ENCODE measurements around the gene PACSIN2. TPM values are rescaled to one million over a fixed set of nuclear protein-coding genes. Genes with fewer than 3 reads are reported as not detected.

PACSIN2 gene
- total RNA-seq, 1 donor from 2014 or later = 95.5 TPM

GRCh38 chr22:42865536-42865935 is 149.4 kb downstream of the PACSIN2 start:
- intact Hi-C loops (cut with DNase I) = loop anchor here (5.0 kb wide), 2 partner anchors 167 to 203 kb away; no protein-coding TSS in a partner anchor

GRCh38 chr22:42863349-42863961 is 151.5 kb downstream of the PACSIN2 start:
- Histone ChIP-seq H3K4me1 (peaks cover 2 to 5% of the 10 kb centered on the region in 2 donors), H3K4me3 (no peak overlapping the region), H3K27ac (no peak overlapping the region), H3K9me3 (no peaks in the 10 kb centered on the region), H3K36me3 (no peaks in the 10 kb centered on the region), H3K27me3 (no peaks in the 10 kb centered on the region)
- TF ChIP-seq, protein P1, sequence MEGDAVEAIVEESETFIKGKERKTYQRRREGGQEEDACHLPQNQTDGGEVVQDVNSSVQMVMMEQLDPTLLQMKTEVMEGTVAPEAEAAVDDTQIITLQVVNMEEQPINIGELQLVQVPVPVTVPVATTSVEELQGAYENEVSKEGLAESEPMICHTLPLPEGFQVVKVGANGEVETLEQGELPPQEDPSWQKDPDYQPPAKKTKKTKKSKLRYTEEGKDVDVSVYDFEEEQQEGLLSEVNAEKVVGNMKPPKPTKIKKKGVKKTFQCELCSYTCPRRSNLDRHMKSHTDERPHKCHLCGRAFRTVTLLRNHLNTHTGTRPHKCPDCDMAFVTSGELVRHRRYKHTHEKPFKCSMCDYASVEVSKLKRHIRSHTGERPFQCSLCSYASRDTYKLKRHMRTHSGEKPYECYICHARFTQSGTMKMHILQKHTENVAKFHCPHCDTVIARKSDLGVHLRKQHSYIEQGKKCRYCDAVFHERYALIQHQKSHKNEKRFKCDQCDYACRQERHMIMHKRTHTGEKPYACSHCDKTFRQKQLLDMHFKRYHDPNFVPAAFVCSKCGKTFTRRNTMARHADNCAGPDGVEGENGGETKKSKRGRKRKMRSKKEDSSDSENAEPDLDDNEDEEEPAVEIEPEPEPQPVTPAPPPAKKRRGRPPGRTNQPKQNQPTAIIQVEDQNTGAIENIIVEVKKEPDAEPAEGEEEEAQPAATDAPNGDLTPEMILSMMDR (IDR thresholded peaks at IDR 0.05) = no peak
- no peak for DNase-seq (ENCODE audit: low spot score in 2 of 2)
- intact Hi-C loops (cut with DNase I) = no loop called here

More at GRCh38 chr22:42865536-42865935, 149.4 kb downstream of the PACSIN2 start:
- Histone ChIP-seq H3K4me3 (no peak overlapping the region), H3K9me3 (no peaks in the 10 kb centered on the region), H3K27ac (no peak overlapping the region), H3K4me1 (peaks cover 10 to 15% of the 10 kb centered on the region in 2 donors), H3K36me3 (peaks cover 4 to 7% of the 10 kb centered on the region in 2 donors), H3K27me3 (no peaks in the 10 kb centered on the region)
- TF ChIP-seq, protein P1 (IDR thresholded peaks at IDR 0.05) = no peak
- no peak for DNase-seq (ENCODE audit: low spot score in 2 of 2)

- no peak for DNase-seq (ENCODE audit: low spot score in 2 of 2)
- Histone ChIP-seq H3K27ac (no peak overlapping the region), H3K4me1 (peaks cover 0 to 7% of the 10 kb centered on the region in 2 donors), H3K27me3 (no peaks in the 10 kb centered on the region), H3K36me3 (no peaks in the 10 kb centered on the region), H3K4me3 (no peak overlapping the region), H3K9me3 (no peaks in the 10 kb centered on the region)
- TF ChIP-seq, protein P1 (IDR thresholded peaks at IDR 0.05) = no peak
- intact Hi-C loops (cut with DNase I) = no loop called here
Measured at GRCh38 chr22:42862045-42862734, 152.8 kb downstream of the PACSIN2 start.

GRCh38 chr22:42860968-42861367 is 154.0 kb downstream of the PACSIN2 start:
- Histone ChIP-seq H3K4me3 (no peak overlapping the region), H3K9me3 (no peaks in the 10 kb centered on the region), H3K27ac (peak overlapping the region; percentile 1 to 31), H3K36me3 (no peaks in the 10 kb centered on the region), H3K27me3 (no peaks in the 10 kb centered on the region), H3K4me1 (peaks cover 0 to 8% of the 10 kb centered on the region in 2 donors)
- DNase-seq (ENCODE audit: low spot score in 2 of 2) = no peak
- TF ChIP-seq, protein P1 (IDR thresholded peaks at IDR 0.05) = no peak
- intact Hi-C loops (cut with DNase I) = no loop called here

DNA sequence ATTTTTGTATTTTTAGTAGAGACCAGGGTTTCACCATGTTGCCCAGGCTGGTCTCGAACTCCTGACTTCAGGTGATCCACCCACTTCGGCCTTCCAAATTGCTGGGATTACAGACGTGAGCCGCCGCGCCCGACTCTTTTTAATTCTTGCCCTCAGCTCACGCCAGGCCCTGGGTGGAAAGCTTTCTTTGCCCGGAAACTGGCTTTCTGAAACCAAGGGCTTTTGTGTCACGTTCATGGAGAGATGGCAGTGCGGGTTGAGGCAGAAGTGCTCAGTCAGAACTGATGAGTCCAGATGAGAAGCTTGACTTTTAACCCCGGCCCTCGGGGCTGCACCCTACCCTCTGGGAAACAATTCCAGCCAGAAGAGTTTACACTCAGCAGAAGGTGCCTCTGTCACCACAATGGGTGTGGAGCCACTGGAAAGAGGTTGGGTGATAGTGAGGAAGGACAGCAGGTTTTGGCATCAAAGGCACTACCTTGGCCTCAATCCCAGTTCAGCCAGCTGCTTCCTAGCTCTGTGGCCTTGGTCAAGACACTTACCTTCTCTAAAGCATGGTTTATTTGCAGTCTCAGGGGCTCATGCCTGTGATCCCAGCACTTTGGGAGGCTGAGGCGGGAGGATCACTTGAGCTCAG is 157.0 kb downstream of the PACSIN2 start:
- H3K4me3 ChIP-seq = peak overlapping the region; percentile 68 to 96
- DNase-seq (ENCODE audit: low spot score in 2 of 2) = no peak
- no peaks in the 10 kb centered on the region for H3K9me3 ChIP-seq
- peaks cover 8 to 21% of the 10 kb centered on the region in 2 donors for H3K4me1 ChIP-seq
- TF ChIP-seq, protein P1 (IDR thresholded peaks at IDR 0.05) = no peak
- intact Hi-C loops (cut with DNase I) = loop anchor here (1.0 to 5.0 kb wide), 3 partner anchors 84 to 223 kb away; partner anchors contain the start of gene CYB5R3
- H3K27ac ChIP-seq = peak overlapping the region; percentile 94 to 99
- H3K36me3 ChIP-seq = no peaks in the 10 kb centered on the region
- H3K27me3 ChIP-seq = no peaks in the 10 kb centered on the region

All from ascending aorta (tissue), 2 donors.